COLO829 (cell line): Measurements from ENCODE around the gene PSMG4.

Experiments
- DNase-seq: peaks from one replicate; pipeline ENCODE4 v3.0.0; 2012; ENCODE audit warnings: low spot score

The PSMG4 gene

GRCh38 chr6:3310703-3311102 is 52.0 kb downstream of the PSMG4 start:
- DNase-seq = no peak

- DNase-seq = no peak
Measured at GRCh38 chr6:3311826-3312225, 53.1 kb downstream of the PSMG4 start.

GRCh38 chr6:3312604-3313231 is 54.0 kb downstream of the PSMG4 start:
- DNase-seq = no peak

GRCh38 chr6:3314176-3314575 is 55.4 kb downstream of the PSMG4 start:
- DNase-seq = no peak

- DNase-seq = no peak
Measured at GRCh38 chr6:3314621-3315467, 56.1 kb downstream of the PSMG4 start.

GRCh38 chr6:3315841-3316240 is 57.1 kb downstream of the PSMG4 start:
- DNase-seq = no peak

- no peak for DNase-seq
Measured at GRCh38 chr6:3316331-3316730, 57.6 kb downstream of the PSMG4 start.

GRCh38 chr6:3316818-3317217 is 58.1 kb downstream of the PSMG4 start:
- no peak for DNase-seq
